Measurements from ENCODE around the gene NCAM1.

Gene NCAM1

DNA sequence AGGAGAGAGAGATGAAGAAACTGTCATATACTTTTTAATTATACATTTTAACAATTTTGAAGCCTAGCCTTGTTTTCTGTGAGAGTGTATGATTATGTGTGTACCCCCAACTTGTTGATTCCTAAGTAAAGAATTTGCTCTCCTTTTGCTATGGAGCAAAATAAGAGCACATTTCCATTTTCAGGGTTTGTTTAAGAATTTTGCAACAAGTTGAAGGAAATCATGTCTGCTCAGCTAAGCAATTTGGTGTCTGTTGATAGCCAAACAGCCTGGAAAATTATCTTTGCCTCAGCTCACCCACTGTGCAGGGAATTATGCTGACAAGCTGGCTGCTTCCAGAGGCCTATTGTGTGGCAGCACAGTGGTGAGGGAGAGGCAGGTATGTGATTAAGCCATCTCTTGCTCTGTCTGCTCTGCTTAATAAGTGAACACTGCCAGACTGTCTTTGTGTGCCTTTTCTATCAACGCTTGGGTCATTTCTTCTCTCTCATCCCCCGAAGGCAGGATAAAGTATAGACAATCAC lies 218.0 kb downstream of the NCAM1 start:
- H3K27me3 ChIP-seq (ENCODE audit: insufficient read depth, poor library complexity, severe bottlenecking): peaks cover 2% of the 10 kb centered on the region
- DNase-seq (ENCODE audit: low read depth in 1 of 2, low spot score in 1 of 2): no peak
- no peak overlapping the region for H3K4me3 ChIP-seq (replicated peaks; ENCODE audit: insufficient read depth, low read length)
- H3K27ac ChIP-seq (replicated peaks): no peak overlapping the region
- TF ChIP-seq SPI1 (IDR thresholded peaks at IDR 0.05; ENCODE audit: borderline replicate concordance, low read depth) (no peak), GABPA (IDR thresholded peaks at IDR 0.05; ENCODE audit: low read depth) (no peak), POLR2AphosphoS5 (IDR thresholded peaks at IDR 0.05; ENCODE audit: low read depth) (no peak)
- TF ChIP-seq, protein P1, sequence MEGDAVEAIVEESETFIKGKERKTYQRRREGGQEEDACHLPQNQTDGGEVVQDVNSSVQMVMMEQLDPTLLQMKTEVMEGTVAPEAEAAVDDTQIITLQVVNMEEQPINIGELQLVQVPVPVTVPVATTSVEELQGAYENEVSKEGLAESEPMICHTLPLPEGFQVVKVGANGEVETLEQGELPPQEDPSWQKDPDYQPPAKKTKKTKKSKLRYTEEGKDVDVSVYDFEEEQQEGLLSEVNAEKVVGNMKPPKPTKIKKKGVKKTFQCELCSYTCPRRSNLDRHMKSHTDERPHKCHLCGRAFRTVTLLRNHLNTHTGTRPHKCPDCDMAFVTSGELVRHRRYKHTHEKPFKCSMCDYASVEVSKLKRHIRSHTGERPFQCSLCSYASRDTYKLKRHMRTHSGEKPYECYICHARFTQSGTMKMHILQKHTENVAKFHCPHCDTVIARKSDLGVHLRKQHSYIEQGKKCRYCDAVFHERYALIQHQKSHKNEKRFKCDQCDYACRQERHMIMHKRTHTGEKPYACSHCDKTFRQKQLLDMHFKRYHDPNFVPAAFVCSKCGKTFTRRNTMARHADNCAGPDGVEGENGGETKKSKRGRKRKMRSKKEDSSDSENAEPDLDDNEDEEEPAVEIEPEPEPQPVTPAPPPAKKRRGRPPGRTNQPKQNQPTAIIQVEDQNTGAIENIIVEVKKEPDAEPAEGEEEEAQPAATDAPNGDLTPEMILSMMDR (IDR thresholded peaks at IDR 0.05; ENCODE audit: insufficient read depth, low read length): no peak
- TF ChIP-seq, protein P2, sequence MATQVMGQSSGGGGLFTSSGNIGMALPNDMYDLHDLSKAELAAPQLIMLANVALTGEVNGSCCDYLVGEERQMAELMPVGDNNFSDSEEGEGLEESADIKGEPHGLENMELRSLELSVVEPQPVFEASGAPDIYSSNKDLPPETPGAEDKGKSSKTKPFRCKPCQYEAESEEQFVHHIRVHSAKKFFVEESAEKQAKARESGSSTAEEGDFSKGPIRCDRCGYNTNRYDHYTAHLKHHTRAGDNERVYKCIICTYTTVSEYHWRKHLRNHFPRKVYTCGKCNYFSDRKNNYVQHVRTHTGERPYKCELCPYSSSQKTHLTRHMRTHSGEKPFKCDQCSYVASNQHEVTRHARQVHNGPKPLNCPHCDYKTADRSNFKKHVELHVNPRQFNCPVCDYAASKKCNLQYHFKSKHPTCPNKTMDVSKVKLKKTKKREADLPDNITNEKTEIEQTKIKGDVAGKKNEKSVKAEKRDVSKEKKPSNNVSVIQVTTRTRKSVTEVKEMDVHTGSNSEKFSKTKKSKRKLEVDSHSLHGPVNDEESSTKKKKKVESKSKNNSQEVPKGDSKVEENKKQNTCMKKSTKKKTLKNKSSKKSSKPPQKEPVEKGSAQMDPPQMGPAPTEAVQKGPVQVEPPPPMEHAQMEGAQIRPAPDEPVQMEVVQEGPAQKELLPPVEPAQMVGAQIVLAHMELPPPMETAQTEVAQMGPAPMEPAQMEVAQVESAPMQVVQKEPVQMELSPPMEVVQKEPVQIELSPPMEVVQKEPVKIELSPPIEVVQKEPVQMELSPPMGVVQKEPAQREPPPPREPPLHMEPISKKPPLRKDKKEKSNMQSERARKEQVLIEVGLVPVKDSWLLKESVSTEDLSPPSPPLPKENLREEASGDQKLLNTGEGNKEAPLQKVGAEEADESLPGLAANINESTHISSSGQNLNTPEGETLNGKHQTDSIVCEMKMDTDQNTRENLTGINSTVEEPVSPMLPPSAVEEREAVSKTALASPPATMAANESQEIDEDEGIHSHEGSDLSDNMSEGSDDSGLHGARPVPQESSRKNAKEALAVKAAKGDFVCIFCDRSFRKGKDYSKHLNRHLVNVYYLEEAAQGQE (IDR thresholded peaks at IDR 0.05; ENCODE audit: insufficient replicate concordance, low read depth): no peak

DNA sequence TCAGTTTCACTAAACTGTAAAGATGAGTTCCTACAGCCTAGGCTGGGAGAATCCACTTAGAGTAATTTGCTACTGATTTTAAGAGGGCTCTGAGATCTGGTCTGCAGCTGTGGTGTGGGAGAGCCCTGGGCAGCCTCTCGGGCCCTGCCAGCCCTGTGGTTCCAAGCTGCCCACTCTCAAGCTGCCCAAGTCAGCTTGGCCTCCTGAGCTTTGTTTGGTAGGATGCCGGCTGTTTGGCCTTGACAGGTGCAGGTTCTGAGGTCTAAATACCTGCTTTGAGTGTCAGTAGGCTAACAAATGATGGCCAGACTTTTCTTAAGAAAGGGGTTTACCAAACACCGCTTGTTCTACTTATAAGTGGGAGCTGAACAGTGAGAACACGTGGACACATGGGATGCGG lies 219.9 kb downstream of the NCAM1 start:
- TF ChIP-seq, protein P1 (IDR thresholded peaks at IDR 0.05; ENCODE audit: insufficient read depth, low read length): no peak
- TF ChIP-seq SPI1 (IDR thresholded peaks at IDR 0.05; ENCODE audit: borderline replicate concordance, low read depth) (no peak), POLR2AphosphoS5 (IDR thresholded peaks at IDR 0.05; ENCODE audit: low read depth) (no peak)
- Histone ChIP-seq H3K27me3 (ENCODE audit: insufficient read depth, poor library complexity, severe bottlenecking) (peaks cover 2% of the 10 kb centered on the region), H3K27ac (replicated peaks) (no peak overlapping the region), H3K4me3 (replicated peaks; ENCODE audit: insufficient read depth, low read length) (no peak overlapping the region)
- no peak for DNase-seq (ENCODE audit: low read depth in 1 of 2, low spot score in 1 of 2)

DNA sequence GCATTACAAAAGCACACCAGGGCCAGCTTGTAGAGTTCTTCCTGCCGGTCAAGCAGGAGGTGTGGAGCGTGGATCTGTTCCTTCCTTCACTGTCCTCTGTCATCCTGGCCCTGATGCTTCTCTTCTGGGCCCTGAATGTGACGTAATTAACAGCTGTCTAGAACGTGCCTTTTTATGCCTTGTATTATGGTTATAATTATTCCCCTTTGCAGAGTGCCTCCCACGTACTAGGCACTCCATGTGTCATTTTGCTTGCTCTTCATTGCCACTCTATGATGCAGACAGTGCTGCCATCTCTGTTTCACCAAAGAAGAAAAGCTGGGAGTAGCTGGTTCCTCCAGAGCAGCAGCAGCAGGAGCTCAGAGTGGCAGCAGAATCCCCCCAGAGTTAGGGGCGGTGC lies 221.1 kb downstream of the NCAM1 start:
- H3K27ac ChIP-seq (replicated peaks): no peak overlapping the region
- DNase-seq (ENCODE audit: low read depth in 1 of 2, low spot score in 1 of 2): no peak
- TF ChIP-seq, protein P2 (IDR thresholded peaks at IDR 0.05; ENCODE audit: insufficient replicate concordance, low read depth): no peak
- no peak for TF ChIP-seq POLR2AphosphoS5 (IDR thresholded peaks at IDR 0.05; ENCODE audit: low read depth)
- TF ChIP-seq, protein P1 (IDR thresholded peaks at IDR 0.05; ENCODE audit: insufficient read depth, low read length): no peak
- no peak for TF ChIP-seq SPI1 (IDR thresholded peaks at IDR 0.05; ENCODE audit: borderline replicate concordance, low read depth)
- no peak for TF ChIP-seq GABPA (IDR thresholded peaks at IDR 0.05; ENCODE audit: low read depth)
- H3K4me3 ChIP-seq (replicated peaks; ENCODE audit: insufficient read depth, low read length): no peak overlapping the region
- H3K27me3 ChIP-seq (ENCODE audit: insufficient read depth, poor library complexity, severe bottlenecking): peaks cover 2% of the 10 kb centered on the region

DNA sequence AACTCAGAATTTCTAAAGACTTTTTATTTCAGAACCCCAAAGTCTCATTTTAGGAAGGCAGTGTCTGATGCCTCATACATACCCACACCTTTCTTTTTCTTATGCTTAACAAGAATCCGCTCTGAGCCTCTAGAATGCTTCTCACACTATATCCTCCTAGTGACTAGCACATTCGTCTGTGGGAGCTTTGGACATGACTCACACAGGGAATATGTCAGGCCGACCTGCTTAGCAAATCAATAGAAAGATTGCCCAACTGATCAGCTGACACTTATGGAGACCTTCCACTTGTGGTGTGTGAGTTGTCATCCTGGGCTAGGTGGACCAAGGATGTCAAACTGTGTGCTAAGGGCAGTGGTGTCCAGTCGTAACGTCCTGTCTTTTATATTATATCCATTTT lies 223.3 kb downstream of the NCAM1 start:
- TF ChIP-seq GABPA (IDR thresholded peaks at IDR 0.05; ENCODE audit: low read depth) (no peak), SPI1 (IDR thresholded peaks at IDR 0.05; ENCODE audit: borderline replicate concordance, low read depth) (no peak), POLR2AphosphoS5 (IDR thresholded peaks at IDR 0.05; ENCODE audit: low read depth) (no peak)
- TF ChIP-seq, protein P2 (IDR thresholded peaks at IDR 0.05; ENCODE audit: insufficient replicate concordance, low read depth): no peak
- TF ChIP-seq, protein P1 (IDR thresholded peaks at IDR 0.05; ENCODE audit: insufficient read depth, low read length): no peak
- DNase-seq (ENCODE audit: low read depth in 1 of 2, low spot score in 1 of 2): no peak
- Histone ChIP-seq H3K4me3 (replicated peaks; ENCODE audit: insufficient read depth, low read length) (no peak overlapping the region), H3K27me3 (ENCODE audit: insufficient read depth, poor library complexity, severe bottlenecking) (peaks cover 1% of the 10 kb centered on the region), H3K27ac (replicated peaks) (no peak overlapping the region)

Data from HL-60 (cell line).